Neural cell (in vitro differentiated cells): Measurements from ENCODE around the gene TMEFF2. TPM values are rescaled to one million over a fixed set of nuclear protein-coding genes. Genes with fewer than 3 reads are reported as not detected.

ENCODE experiments used
- H2AFZ ChIP-seq: fragments of 200-600, 300-800 bp; sonication (generic), shearing (Covaris generic); 2 replicates; pipeline ENCODE4 v1.6.0; 2014; ENCODE audit warnings: low read depth, mild to moderate bottlenecking, antibody characterized with exemption, low read length, moderate library complexity
- H3F3A ChIP-seq: fragments of 200-600 bp; shearing (Covaris generic); 2 replicates; pipeline ENCODE4 v1.6.1; 2016; ENCODE audit warnings: mild to moderate bottlenecking, moderate library complexity, mixed read lengths, antibody characterized with exemption, low read length; ENCODE audit not compliant: insufficient read depth, poor library complexity, severe bottlenecking
- H3K27ac ChIP-seq: fragments of 200-600, 300-800 bp; sonication (generic), shearing (Covaris generic); 2 replicates; pipeline ENCODE4 v1.5.1; 2014; ENCODE audit warnings: mild to moderate bottlenecking, low read length, moderate library complexity
- H3K27me3 ChIP-seq: fragments of 300-800, 200-600 bp; sonication (generic), shearing (Covaris generic); 2 replicates; pipeline ENCODE4 v1.6.0; 2014; ENCODE audit warnings: mild to moderate bottlenecking, low read depth, low read length, moderate library complexity; ENCODE audit not compliant: insufficient read depth
- H3K36me3 ChIP-seq: fragments of 300-800, 200-600 bp; sonication (generic), shearing (Covaris generic); 2 replicates; pipeline ENCODE4 v1.5.1; 2014; ENCODE audit warnings: mild to moderate bottlenecking, antibody characterized with exemption, low read length, moderate library complexity; ENCODE audit not compliant: insufficient read depth
- H3K4me2 ChIP-seq: fragments of 300-800, 200-600 bp; sonication (generic), shearing (Covaris generic); 2 replicates; pipeline ENCODE4 v1.6.0; 2014; ENCODE audit warnings: mild to moderate bottlenecking, low read length
- H3K4me3 ChIP-seq: fragments of 300-800, 200-600 bp; sonication (generic), shearing (Covaris generic); 2 replicates; pipeline ENCODE4 v1.5.1; 2014; ENCODE audit warnings: mild to moderate bottlenecking, low read length, moderate library complexity
- H3K79me2 ChIP-seq: fragments of 200-600 bp; shearing (Covaris generic); replicated peaks from 2 replicates; pipeline ENCODE4 v1.6.0; 2014; ENCODE audit warnings: mild to moderate bottlenecking, low read length, moderate library complexity; ENCODE audit not compliant: insufficient read depth
- H3K9ac ChIP-seq: fragments of 300-800, 200-600 bp; sonication (generic), shearing (Covaris generic); 2 replicates; pipeline ENCODE4 v1.6.1; 2016; ENCODE audit warnings: mild to moderate bottlenecking, low read length, mixed read lengths
- H3K9me2 ChIP-seq: fragments of 200-600 bp; shearing (Covaris generic); 2 replicates; pipeline ENCODE4 v1.6.1; 2016; ENCODE audit warnings: mild to moderate bottlenecking, low read length, mixed read lengths; ENCODE audit not compliant: insufficient read depth
- H3K9me3 ChIP-seq: fragments of 200-600, 300-800 bp; sonication (generic), shearing (Covaris generic); 2 replicates; pipeline ENCODE4 v1.6.1; 2016; ENCODE audit warnings: mild to moderate bottlenecking, mixed run types, low read length, moderate library complexity, mixed read lengths
- H4K20me1 ChIP-seq: fragments of 200-600 bp; shearing (Covaris generic); 2 replicates; pipeline ENCODE4 v1.6.1; 2016; ENCODE audit warnings: mild to moderate bottlenecking, mixed run types; ENCODE audit not compliant: insufficient read depth
- EP300 ChIP-seq: fragments of 450-650 bp; conservative IDR thresholded peaks from 2 replicates; pipeline ENCODE4 v1.6.1; 2014; ENCODE audit warnings: antibody characterized with exemption, mild to moderate bottlenecking, moderate library complexity; ENCODE audit not compliant: poor library complexity, severe bottlenecking
- EZH2 ChIP-seq: fragments of 200-600, 300-800 bp; shearing (Covaris generic), sonication (generic); IDR thresholded peaks from 2 replicates; pipeline ENCODE4 v1.6.1; 2014; ENCODE audit warnings: antibody characterized with exemption, low read length, borderline replicate concordance, mild to moderate bottlenecking; ENCODE audit not compliant: insufficient read depth, poor library complexity, severe bottlenecking
- MXI1 ChIP-seq: fragments of 450-650 bp; conservative IDR thresholded peaks from 2 replicates; pipeline ENCODE4 v1.6.1; 2014; ENCODE audit warnings: antibody characterized with exemption, mild to moderate bottlenecking; ENCODE audit not compliant: poor library complexity, severe bottlenecking
- POLR2AphosphoS5 ChIP-seq: IDR thresholded peaks from 2 replicates; pipeline ENCODE4 v1.6.1; 2012
- RAD21 ChIP-seq: fragments of 450-650 bp; conservative IDR thresholded peaks from 2 replicates; pipeline ENCODE4 v1.6.1; 2014; ENCODE audit warnings: antibody characterized with exemption, mild to moderate bottlenecking, moderate library complexity
- SMC3 ChIP-seq: fragments of 450-650 bp; conservative IDR thresholded peaks from 2 replicates; pipeline ENCODE4 v1.6.1; 2014; ENCODE audit warnings: antibody characterized with exemption, mild to moderate bottlenecking, moderate library complexity; ENCODE audit not compliant: poor library complexity
- TAF1 ChIP-seq: IDR thresholded peaks from 2 replicates; pipeline ENCODE4 v1.6.1; 2012; ENCODE audit warnings: low read depth
- polyA plus RNA-seq: library from polyadenylated mRNA; depleted of rRNA; stranded (reverse); fragments of >200 nt; gene quantifications from 2 replicates; pipeline ENCODE4 v1.2.3, GENCODE V29; 2014
- TF ChIP-seq, protein P1 (sequence below): IDR thresholded peaks from 2 replicates; pipeline ENCODE4 v1.6.1; 2012; ENCODE audit warnings: borderline replicate concordance
- TF ChIP-seq, protein P2 (sequence below): fragments of 450-650 bp; IDR thresholded peaks from 2 replicates; pipeline ENCODE4 v1.5.1; 2014; ENCODE audit warnings: antibody characterized with exemption, mild to moderate bottlenecking, moderate library complexity; ENCODE audit not compliant: poor library complexity, severe bottlenecking

TMEFF2 gene
- polyA plus RNA-seq, 1 donor from 2014 or later = 24.6 TPM

DNA sequence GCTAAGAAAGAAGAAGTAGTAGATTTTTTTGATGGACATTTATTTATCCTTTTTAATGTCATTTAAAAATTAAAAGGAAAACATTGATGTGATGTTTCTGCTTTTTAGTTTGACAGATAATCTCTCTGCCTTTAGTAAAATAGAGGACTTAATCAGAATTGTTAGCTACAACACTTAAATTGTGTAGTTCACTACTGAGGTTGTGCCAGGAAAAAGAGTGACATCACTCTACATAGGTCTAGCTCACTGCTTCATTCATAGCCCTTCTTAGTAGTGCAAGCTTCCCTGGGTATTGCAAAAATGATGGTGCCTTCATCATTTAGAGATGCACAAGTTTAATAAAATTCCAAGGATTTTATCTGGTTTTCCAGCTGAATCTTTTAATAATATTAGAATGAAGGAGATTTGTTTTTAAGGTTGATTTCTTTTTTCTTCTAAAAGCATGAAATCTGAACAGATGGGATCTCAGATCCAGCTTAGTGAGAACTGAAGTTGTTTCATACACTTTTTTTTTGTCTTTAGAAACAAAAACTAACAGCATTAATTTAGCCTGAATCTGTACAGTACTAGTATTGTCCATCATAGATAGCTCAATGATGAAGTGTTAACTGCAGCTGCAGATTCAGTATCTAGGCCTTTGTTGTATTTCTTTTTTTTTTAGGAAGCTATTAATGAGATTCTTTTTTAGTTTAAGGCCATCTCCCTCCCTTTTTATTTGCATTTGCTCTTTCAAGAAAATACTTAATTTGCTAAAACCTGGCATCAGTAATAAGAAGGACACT is 20.6 kb upstream of the TMEFF2 start:
- no peak overlapping the region for H3K9ac ChIP-seq
- no peak overlapping the region for H3K4me3 ChIP-seq
- no peaks in the 10 kb centered on the region for H3K9me2 ChIP-seq
- TF ChIP-seq MXI1 (no peak), EZH2 (no peak), POLR2AphosphoS5 (no peak), RAD21 (no peak), TAF1 (no peak), EP300 (no peak), SMC3 (no peak)
- TF ChIP-seq, protein P1, sequence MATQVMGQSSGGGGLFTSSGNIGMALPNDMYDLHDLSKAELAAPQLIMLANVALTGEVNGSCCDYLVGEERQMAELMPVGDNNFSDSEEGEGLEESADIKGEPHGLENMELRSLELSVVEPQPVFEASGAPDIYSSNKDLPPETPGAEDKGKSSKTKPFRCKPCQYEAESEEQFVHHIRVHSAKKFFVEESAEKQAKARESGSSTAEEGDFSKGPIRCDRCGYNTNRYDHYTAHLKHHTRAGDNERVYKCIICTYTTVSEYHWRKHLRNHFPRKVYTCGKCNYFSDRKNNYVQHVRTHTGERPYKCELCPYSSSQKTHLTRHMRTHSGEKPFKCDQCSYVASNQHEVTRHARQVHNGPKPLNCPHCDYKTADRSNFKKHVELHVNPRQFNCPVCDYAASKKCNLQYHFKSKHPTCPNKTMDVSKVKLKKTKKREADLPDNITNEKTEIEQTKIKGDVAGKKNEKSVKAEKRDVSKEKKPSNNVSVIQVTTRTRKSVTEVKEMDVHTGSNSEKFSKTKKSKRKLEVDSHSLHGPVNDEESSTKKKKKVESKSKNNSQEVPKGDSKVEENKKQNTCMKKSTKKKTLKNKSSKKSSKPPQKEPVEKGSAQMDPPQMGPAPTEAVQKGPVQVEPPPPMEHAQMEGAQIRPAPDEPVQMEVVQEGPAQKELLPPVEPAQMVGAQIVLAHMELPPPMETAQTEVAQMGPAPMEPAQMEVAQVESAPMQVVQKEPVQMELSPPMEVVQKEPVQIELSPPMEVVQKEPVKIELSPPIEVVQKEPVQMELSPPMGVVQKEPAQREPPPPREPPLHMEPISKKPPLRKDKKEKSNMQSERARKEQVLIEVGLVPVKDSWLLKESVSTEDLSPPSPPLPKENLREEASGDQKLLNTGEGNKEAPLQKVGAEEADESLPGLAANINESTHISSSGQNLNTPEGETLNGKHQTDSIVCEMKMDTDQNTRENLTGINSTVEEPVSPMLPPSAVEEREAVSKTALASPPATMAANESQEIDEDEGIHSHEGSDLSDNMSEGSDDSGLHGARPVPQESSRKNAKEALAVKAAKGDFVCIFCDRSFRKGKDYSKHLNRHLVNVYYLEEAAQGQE = no peak
- TF ChIP-seq, protein P2, sequence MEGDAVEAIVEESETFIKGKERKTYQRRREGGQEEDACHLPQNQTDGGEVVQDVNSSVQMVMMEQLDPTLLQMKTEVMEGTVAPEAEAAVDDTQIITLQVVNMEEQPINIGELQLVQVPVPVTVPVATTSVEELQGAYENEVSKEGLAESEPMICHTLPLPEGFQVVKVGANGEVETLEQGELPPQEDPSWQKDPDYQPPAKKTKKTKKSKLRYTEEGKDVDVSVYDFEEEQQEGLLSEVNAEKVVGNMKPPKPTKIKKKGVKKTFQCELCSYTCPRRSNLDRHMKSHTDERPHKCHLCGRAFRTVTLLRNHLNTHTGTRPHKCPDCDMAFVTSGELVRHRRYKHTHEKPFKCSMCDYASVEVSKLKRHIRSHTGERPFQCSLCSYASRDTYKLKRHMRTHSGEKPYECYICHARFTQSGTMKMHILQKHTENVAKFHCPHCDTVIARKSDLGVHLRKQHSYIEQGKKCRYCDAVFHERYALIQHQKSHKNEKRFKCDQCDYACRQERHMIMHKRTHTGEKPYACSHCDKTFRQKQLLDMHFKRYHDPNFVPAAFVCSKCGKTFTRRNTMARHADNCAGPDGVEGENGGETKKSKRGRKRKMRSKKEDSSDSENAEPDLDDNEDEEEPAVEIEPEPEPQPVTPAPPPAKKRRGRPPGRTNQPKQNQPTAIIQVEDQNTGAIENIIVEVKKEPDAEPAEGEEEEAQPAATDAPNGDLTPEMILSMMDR = no peak
- no peaks in the 10 kb centered on the region for H3K79me2 ChIP-seq
- no peaks in the 10 kb centered on the region for H4K20me1 ChIP-seq
- no peak overlapping the region for H3K27ac ChIP-seq
- no peaks in the 10 kb centered on the region for H3F3A ChIP-seq
- H3K9me3 ChIP-seq = no peaks in the 10 kb centered on the region
- H2AFZ ChIP-seq = no peak overlapping the region
- no peaks in the 10 kb centered on the region for H3K36me3 ChIP-seq
- no peaks in the 10 kb centered on the region for H3K27me3 ChIP-seq
- H3K4me2 ChIP-seq = no peak overlapping the region

DNA sequence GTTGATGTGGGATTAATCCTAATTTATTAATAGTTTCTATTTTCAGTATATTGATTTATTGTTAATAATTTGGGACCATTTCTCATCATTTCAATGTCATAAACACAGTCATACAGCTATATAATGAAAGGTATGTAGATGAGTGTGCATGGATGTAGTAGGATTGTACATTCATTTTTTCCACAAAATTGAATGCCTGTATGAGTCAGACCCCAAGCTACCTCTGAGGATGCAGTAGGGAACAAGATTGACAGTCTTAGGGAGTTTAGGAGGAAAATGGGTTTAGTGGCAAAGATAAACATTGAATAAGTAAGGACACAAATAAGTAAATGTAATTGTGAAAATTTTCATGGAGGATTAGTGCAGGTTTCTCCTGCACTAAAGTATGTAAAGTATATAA is 14.1 kb upstream of the TMEFF2 start:
- no peak overlapping the region for H2AFZ ChIP-seq

More for the DNA sequence above, 14.1 kb upstream of the TMEFF2 start:
- Histone ChIP-seq H3K27ac (no peak overlapping the region), H3K27me3 (no peaks in the 10 kb centered on the region), H3K9me2 (no peaks in the 10 kb centered on the region), H4K20me1 (no peaks in the 10 kb centered on the region), H3K4me3 (no peak overlapping the region), H3K36me3 (no peaks in the 10 kb centered on the region), H3K9ac (no peak overlapping the region), H3F3A (no peaks in the 10 kb centered on the region), H3K79me2 (no peaks in the 10 kb centered on the region), H3K9me3 (no peaks in the 10 kb centered on the region), H3K4me2 (no peak overlapping the region)
- TF ChIP-seq MXI1 (no peak), EZH2 (no peak), EP300 (no peak), TAF1 (no peak), RAD21 (no peak), POLR2AphosphoS5 (no peak), SMC3 (no peak)
- TF ChIP-seq, protein P2 = no peak
- TF ChIP-seq, protein P1 = no peak
